ENCODE data around the gene MAP3K6. TPM values are rescaled to one million over a fixed set of nuclear protein-coding genes. Genes with fewer than 3 reads are reported as not detected.

The MAP3K6 gene
- total and polyA plus RNA-seq, 2 of the 13 experiments (the other 11 are each of a cell fraction or from before 2014, with no cell fraction given), result 2.7 to 3.2 TPM

DNA sequence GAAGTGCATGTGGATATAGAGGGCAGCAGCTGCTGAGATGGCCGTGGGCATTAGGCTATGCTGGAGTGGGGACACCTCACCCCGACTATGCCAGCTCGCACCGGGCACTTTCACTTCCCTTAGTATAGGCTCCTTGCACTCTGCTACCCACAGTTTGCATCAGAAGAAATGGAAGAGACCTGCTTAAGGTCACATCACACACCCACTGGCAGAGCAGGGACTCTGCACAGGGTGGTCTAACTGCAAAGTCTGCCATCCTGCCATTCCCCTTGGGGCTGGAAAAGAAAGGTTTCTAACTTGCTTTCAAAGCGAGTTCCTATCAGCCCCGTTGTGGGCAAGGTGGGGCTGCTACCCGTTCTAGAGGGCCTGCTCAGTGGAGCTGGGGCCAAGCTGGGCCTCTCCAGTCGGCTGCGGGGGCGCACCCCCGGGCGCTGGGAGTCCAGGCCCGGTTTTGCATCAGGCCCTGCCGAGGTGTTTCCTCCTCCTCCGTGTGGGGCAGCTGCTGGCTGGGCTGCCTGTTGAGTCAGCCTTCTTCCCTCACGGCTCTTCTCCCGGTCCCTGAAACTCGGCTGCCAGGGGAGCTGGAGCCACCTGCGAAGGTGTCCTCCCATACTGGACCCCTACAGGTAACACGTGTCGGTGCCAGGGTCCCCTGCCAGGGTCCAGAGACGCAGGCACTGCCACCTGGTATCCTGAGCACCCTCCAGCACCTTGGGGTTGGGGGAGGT, 25.1 kb downstream of the MAP3K6 start, which contains the start of gene SYTL1 (continued):
- TF ChIP-seq IRF1 (CRISPR knock-in tag; IDR thresholded peaks at IDR 0.05; ENCODE audit: low read depth) (no peak), ZSCAN20 (CRISPR knock-in tag; IDR thresholded peaks at IDR 0.05; ENCODE audit: borderline replicate concordance) (0 out of 2 replicates have a peak, but pooled peaks have one; percentile 26), E2F5 (CRISPR knock-in tag; conservative IDR thresholded peaks at IDR 0.05) (no peak), SALL2 (CRISPR knock-in tag; IDR thresholded peaks at IDR 0.05) (peak; percentile 56; the same call in 1 of the 2 replicates), TCF7L2 (IDR thresholded peaks at IDR 0.05; ENCODE audit: low read depth, low read length) (no peak), ZNF430 (CRISPR knock-in tag; IDR thresholded peaks at IDR 0.05) (peak; percentile 69; the same call in 1 of the 2 replicates), YY1 (IDR thresholded peaks at IDR 0.05; ENCODE audit: insufficient read depth, insufficient replicate concordance, low read depth, low read length) (peak; percentile 65), GTF3A (CRISPR knock-in tag; conservative IDR thresholded peaks at IDR 0.05) (no peak), NBN (conservative IDR thresholded peaks at IDR 0.05) (no peak), ZNF720 (CRISPR knock-in tag; IDR thresholded peaks at IDR 0.05) (no peak), FUBP1 (CRISPR knock-in tag; IDR thresholded peaks at IDR 0.05; ENCODE audit: borderline replicate concordance) (no peak), ZNF552 (CRISPR knock-in tag; IDR thresholded peaks at IDR 0.05; ENCODE audit: borderline replicate concordance) (no peak), ZNF292 (CRISPR knock-in tag; IDR thresholded peaks at IDR 0.05; ENCODE audit: borderline replicate concordance, low read depth) (no peak; the same call in 1 of the 2 replicates), TRIM24 (CRISPR knock-in tag; IDR thresholded peaks at IDR 0.05) (peak; percentile 18; the same call in 1 of the 2 replicates), ZNF232 (CRISPR knock-in tag; IDR thresholded peaks at IDR 0.05; ENCODE audit: borderline replicate concordance) (no peak)
- TF ChIP-seq, protein P1, sequence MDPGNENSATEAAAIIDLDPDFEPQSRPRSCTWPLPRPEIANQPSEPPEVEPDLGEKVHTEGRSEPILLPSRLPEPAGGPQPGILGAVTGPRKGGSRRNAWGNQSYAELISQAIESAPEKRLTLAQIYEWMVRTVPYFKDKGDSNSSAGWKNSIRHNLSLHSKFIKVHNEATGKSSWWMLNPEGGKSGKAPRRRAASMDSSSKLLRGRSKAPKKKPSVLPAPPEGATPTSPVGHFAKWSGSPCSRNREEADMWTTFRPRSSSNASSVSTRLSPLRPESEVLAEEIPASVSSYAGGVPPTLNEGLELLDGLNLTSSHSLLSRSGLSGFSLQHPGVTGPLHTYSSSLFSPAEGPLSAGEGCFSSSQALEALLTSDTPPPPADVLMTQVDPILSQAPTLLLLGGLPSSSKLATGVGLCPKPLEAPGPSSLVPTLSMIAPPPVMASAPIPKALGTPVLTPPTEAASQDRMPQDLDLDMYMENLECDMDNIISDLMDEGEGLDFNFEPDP (CRISPR knock-in tag; conservative IDR thresholded peaks at IDR 0.05), result no peak
- TF ChIP-seq, protein P2, sequence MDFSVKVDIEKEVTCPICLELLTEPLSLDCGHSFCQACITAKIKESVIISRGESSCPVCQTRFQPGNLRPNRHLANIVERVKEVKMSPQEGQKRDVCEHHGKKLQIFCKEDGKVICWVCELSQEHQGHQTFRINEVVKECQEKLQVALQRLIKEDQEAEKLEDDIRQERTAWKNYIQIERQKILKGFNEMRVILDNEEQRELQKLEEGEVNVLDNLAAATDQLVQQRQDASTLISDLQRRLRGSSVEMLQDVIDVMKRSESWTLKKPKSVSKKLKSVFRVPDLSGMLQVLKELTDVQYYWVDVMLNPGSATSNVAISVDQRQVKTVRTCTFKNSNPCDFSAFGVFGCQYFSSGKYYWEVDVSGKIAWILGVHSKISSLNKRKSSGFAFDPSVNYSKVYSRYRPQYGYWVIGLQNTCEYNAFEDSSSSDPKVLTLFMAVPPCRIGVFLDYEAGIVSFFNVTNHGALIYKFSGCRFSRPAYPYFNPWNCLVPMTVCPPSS (IDR thresholded peaks at IDR 0.05), result no peak
- TF ChIP-seq, protein P3, sequence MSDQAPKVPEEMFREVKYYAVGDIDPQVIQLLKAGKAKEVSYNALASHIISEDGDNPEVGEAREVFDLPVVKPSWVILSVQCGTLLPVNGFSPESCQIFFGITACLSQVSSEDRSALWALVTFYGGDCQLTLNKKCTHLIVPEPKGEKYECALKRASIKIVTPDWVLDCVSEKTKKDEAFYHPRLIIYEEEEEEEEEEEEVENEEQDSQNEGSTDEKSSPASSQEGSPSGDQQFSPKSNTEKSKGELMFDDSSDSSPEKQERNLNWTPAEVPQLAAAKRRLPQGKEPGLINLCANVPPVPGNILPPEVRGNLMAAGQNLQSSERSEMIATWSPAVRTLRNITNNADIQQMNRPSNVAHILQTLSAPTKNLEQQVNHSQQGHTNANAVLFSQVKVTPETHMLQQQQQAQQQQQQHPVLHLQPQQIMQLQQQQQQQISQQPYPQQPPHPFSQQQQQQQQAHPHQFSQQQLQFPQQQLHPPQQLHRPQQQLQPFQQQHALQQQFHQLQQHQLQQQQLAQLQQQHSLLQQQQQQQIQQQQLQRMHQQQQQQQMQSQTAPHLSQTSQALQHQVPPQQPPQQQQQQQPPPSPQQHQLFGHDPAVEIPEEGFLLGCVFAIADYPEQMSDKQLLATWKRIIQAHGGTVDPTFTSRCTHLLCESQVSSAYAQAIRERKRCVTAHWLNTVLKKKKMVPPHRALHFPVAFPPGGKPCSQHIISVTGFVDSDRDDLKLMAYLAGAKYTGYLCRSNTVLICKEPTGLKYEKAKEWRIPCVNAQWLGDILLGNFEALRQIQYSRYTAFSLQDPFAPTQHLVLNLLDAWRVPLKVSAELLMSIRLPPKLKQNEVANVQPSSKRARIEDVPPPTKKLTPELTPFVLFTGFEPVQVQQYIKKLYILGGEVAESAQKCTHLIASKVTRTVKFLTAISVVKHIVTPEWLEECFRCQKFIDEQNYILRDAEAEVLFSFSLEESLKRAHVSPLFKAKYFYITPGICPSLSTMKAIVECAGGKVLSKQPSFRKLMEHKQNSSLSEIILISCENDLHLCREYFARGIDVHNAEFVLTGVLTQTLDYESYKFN (CRISPR knock-in tag; conservative IDR thresholded peaks at IDR 0.05), result no peak
